Lower lobe of right lung (tissue), 2 donors: ENCODE results near the gene PRDX5. TPM values are rescaled to one million over a fixed set of nuclear protein-coding genes. Genes with fewer than 3 reads are reported as not detected.

Source experiments
- ATAC-seq, 2 donors: fragments of 200-7000 bp; cut with Tn5 transposase; one replicate each; pipeline ENCODE4 v1.9.1; 2020 to 2022; ENCODE audit warnings: mild to moderate bottlenecking in 2 of 2, moderate library complexity in 2 of 2
- DNase-seq: peaks from one replicate; pipeline ENCODE4 v3.0.0-alpha.2; 2020
- H3K27ac ChIP-seq: fragments of 200-600 bp; one replicate; pipeline ENCODE4 v1.8.0; 2022
- H3K27me3 ChIP-seq: fragments of 200-600 bp; one replicate; pipeline ENCODE4 v1.8.0; 2022; ENCODE audit warnings: low read depth
- H3K36me3 ChIP-seq: fragments of 200-600 bp; one replicate; pipeline ENCODE4 v1.8.0; 2022; ENCODE audit warnings: mild to moderate bottlenecking
- H3K4me1 ChIP-seq: fragments of 200-600 bp; one replicate; pipeline ENCODE4 v1.8.0; 2022
- H3K4me3 ChIP-seq: fragments of 200-600 bp; one replicate; pipeline ENCODE4 v1.8.0; 2022; ENCODE audit warnings: mild to moderate bottlenecking
- H3K9me3 ChIP-seq: fragments of 200-600 bp; one replicate; pipeline ENCODE4 v1.8.0; 2022
- CTCF ChIP-seq: fragments of 200-600 bp; IDR thresholded peaks from one replicate; pipeline ENCODE4 v1.8.0; 2022; ENCODE audit warnings: antibody characterized with exemption, mild to moderate bottlenecking
- intact Hi-C: fragments of 100-400 bp; cut with DNase I; formaldehyde crosslinking; loops from one replicate; pipeline ENCODE4 v1.11.0; 2022
- total RNA-seq: library from RNA; stranded (reverse); fragmentation: NEBNext Ultra II Directional; extraction: Animal tissue kit (Norgen Biotek cat#: 25700); gene quantifications from one replicate; pipeline ENCODE4 v1.2.1, GENCODE V29; 2021
- donor health status: DM: no; HTN: yes; CAD: no; lungs with severe emphysema.

The PRDX5 gene
- total RNA-seq, 1 donor from 2014 or later: 203 TPM

GRCh38 chr11:64359712-64360445 is 42.0 kb downstream of the PRDX5 start:
- Histone ChIP-seq H3K36me3 (peaks cover 47% of the 10 kb centered on the region), H3K27ac (peak overlapping the region; percentile 90), H3K4me3 (peak overlapping the region; percentile 91), H3K9me3 (no peaks in the 10 kb centered on the region), H3K4me1 (peaks cover 42% of the 10 kb centered on the region), H3K27me3 (no peaks in the 10 kb centered on the region)
- no peak for TF ChIP-seq CTCF
- ATAC-seq: peak; percentile 20 to 32
- DNase-seq: peak; percentile 69
- intact Hi-C loops: no loop called here

GRCh38 chr11:64360448-64360921 is 42.6 kb downstream of the PRDX5 start:
- no peaks in the 10 kb centered on the region for H3K27me3 ChIP-seq
- H3K36me3 ChIP-seq: peaks cover 53% of the 10 kb centered on the region
- H3K9me3 ChIP-seq: no peaks in the 10 kb centered on the region
- H3K27ac ChIP-seq: no peak overlapping the region
- DNase-seq: no peak
- intact Hi-C loops: no loop called here
- peaks cover 36% of the 10 kb centered on the region for H3K4me1 ChIP-seq
- TF ChIP-seq CTCF: no peak
- H3K4me3 ChIP-seq: peak overlapping the region; percentile 91
- no peak for ATAC-seq

GRCh38 chr11:64361659-64362058 is 43.7 kb downstream of the PRDX5 start:
- intact Hi-C loops: no loop called here
- Histone ChIP-seq H3K36me3 (peaks cover 65% of the 10 kb centered on the region), H3K27me3 (no peaks in the 10 kb centered on the region), H3K9me3 (no peaks in the 10 kb centered on the region), H3K4me1 (peaks cover 31% of the 10 kb centered on the region), H3K27ac (no peak overlapping the region), H3K4me3 (no peak overlapping the region)
- DNase-seq (no peak), ATAC-seq (no peak)
- TF ChIP-seq CTCF: no peak

- Histone ChIP-seq H3K4me3 (no peak overlapping the region), H3K4me1 (peaks cover 31% of the 10 kb centered on the region), H3K36me3 (peaks cover 71% of the 10 kb centered on the region), H3K9me3 (no peaks in the 10 kb centered on the region), H3K27ac (no peak overlapping the region), H3K27me3 (no peaks in the 10 kb centered on the region)
- intact Hi-C loops: no loop called here
- no peak for DNase-seq
- no peak for TF ChIP-seq CTCF
- ATAC-seq: no peak
These were observed 44.4 kb downstream of the PRDX5 start for GRCh38 chr11:64362339-64362738.

- Histone ChIP-seq H3K4me3 (no peak overlapping the region), H3K4me1 (peaks cover 16% of the 10 kb centered on the region), H3K27ac (no peak overlapping the region), H3K27me3 (no peaks in the 10 kb centered on the region), H3K36me3 (peaks cover 92% of the 10 kb centered on the region), H3K9me3 (no peaks in the 10 kb centered on the region)
- no peak for DNase-seq
- ATAC-seq: no peak
- TF ChIP-seq CTCF: no peak
- intact Hi-C loops: no loop called here
These were observed 46.5 kb downstream of the PRDX5 start for GRCh38 chr11:64364435-64364834.
